Measurements from ENCODE around the gene EYS. TPM values are rescaled to one million over a fixed set of nuclear protein-coding genes. Genes with fewer than 3 reads are reported as not detected.
A peak's percentile ranks its signal among the peaks of the same experiment; 100 is the strongest.
"Not testable (repeated sequence)": the region's sequence is repeated elsewhere in the genome, so short reads cannot be mapped to it uniquely, and the experiment has no call there.

EYS gene
- total RNA-seq, 1 experiment from 2014 or later: 0.87 TPM

DNA sequence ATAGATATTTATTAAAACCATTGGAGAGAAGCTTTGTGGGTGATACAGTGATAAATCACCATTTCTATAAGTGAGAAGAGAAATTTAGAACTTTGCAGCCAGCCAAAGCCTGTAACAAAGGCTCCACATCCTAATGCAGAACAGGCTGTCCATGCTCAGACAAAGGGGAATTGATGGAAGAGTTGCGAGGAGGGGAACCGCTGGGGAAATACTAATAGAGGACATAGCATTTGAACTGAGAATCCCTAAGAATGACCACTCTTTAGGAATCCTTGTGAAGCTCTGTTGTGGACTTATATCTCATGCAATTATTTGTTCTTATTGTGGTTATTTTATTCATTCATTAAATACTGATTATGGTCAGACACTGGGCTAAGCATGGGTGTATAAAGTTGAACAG is 1903.7 kb downstream of the EYS start:
- DNase-seq (ENCODE audit: low read depth): no peak

DNA sequence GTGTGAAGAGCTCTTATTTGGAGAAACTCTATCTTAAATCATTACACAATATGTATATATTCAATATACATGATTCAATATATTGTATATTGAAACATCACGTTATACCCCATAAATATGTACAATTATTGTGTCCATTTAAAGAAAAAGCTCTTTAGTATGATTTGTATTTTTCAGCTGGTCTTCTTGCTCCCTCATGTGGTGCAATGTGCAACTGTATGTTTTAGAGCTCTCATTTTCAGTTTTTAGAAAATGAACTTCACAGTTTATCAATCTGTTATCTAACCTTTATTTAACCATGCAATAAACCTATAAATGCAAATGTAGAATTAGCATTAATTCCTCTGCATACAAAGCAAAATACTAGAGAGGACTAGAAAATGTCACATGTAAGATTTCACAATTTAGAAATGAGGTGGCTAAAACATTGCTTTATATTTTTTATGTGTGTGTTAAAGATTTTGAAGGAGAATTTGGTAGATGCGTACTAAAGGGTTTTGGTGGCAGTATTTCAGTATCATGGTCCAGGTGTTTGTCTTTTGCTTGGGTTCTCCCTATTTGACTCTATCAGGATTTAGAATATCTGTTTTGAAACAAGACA is 1904.3 kb downstream of the EYS start:
- DNase-seq (ENCODE audit: low read depth): peak; percentile 20

DNA sequence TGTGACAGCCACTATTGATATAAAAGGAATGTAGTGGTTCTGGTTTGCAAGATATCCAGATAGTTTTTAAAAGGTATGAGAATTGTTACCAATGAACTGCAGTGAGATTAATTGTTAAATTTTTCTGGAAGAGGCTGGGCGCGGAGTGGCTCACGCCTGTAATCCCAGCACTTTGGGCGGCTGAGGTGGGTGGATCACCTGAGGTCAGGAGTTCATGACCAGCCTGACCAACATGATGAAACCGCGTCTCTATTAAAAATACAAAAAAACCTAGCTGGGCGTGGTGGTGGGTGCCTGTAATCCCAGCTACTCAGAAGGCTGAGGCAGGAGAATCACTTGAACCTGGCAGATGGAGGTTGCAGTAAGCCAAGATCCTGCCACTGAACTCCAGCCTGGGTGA is 1906.6 kb downstream of the EYS start:
- not testable (repeated sequence) for DNase-seq (ENCODE audit: low read depth)

DNA sequence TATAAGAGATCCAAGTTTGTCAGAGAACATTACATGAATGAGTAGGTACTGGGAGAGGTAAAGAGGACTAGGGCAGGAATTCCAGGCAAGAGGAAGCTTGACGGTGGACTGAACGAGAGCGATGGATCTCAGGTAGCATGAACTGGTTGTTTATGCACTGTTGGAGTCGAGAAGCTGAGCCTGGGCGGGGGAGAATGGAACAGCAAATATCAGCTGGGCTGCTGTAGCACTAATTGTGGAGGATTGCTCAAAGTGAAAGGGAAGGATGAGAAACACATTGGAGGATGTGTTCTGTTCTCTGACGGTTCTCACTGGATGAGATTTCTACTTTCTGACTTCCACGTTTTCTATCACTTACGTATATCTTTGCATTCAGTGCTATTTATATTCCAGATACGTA is 1907.2 kb downstream of the EYS start:
- no peak for DNase-seq (ENCODE audit: low read depth)

DNA sequence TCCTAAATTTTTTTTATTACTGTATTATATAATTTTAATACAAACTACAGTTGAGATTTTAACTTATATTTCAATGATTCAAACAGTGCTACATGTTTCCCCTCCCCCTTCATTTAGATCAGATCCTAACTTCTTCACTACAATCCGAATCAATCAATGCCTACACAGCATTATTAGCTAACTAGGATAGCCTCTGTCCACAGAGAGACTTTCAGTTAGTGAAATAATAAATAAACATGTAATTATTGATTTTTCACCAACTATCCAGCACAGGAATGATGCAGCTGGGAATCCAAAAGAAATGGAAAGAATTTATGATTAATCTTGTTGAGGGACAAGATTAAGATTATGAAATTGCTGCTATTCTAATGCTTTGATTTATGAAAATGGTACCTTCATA is 1907.7 kb downstream of the EYS start:
- DNase-seq (ENCODE audit: low read depth): no peak

DNA sequence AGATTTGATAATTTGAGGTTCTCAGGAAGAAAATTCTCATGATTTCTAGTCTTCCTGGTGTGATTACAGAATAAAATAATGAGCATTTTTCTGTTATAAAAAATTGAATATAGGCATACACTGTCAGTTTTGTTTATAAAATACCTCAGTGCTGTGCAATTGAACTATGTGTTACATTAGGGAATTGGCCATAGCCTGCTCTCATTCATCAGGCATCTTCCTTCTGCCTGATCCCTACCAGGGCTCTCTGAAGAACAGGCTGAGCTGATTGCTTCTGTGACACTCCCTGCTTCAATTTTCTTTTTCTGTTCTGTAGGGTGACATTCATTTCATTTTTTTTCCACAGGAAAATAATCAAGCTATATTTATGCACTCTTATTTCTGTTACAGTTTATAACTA is 1908.6 kb downstream of the EYS start:
- DNase-seq (ENCODE audit: low read depth): no peak

DNA sequence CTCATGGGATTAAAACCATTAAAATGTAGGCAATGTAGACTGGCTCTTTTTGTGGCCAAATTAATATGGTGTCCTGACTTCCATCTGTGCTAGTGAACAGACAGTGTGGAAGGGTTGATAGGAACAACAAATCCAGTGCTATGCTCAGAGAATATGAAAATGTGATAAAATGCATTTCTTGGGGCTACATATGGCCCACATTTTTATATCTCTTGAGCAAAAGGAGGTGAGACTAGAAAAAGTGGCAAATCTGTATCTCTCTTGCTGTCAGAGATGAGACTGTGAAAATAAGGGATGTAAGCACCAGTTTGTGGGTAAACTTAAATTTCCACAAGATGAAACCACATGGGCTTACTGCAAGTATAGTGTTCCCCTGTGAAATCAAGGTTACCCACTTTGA is 1909.3 kb downstream of the EYS start:
- no peak for DNase-seq (ENCODE audit: low read depth)

DNA sequence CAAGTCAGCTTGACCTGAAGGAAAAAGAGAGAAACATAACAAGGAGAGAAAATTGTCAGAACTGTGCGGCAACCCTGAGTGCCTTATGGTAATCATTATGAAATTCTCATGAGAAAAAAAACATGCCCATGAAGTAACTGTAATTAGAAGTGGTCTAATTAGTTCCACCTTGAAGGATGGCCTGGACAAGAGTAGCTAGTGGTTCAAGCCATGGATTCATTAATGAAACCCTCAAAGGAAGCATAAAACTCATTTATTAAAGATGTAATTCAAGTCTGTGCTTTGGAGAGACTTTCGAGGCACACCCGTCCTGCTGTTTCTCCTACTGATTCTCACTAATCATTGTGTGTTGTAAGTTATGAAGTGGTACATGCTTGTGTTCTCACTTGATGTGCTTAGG is 1911.2 kb downstream of the EYS start:
- DNase-seq (ENCODE audit: low read depth): no peak

DNA sequence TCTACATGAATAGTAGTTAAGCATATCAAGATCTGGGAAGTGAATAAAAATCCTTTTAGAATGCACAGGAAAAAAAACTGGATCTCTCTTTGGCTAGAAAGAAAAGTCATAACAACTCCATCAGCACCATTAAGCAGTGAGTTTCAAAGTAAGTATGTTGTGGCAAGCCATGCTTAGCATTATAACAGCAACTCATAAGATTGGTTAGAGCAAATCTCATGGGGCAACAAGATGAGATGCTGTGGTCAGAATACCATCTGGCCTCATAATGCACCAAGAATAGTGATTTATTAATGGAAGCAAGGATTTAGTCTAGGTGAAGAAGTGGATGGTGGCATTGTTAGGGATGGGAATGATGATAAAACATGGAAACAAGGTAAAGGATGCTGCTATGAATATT is 1912.0 kb downstream of the EYS start:
- no peak for DNase-seq (ENCODE audit: low read depth)

DNA sequence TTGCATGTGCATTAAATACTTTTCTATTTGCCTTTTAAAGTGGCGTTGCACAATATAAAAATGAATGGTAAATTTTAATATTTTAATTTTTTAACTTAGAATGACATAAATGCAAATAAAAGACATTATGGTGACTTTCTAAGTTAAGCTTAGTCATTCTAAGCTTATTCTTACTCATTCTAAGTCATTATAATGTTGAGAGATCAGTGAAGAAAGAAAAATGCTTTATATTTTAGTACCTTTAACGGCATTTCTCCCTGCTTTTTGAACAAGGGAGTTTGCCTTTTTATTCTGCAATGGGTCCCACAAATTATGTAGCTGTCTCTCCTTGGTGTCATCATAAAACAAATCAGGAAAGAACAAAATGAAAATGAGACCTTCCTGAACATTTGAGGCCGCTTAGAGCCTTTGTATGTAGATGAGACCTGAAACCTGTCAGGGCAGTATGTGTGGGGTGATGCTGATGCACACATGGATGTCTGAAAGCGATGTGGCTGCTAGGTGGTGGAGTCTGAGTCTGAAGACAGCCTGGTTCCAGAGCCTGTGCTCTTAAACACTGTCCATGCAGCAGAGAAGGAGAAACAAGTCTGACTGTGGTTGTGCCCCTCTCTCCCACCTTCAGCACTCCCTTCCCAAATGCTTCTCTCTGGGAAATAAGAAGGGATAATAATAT is 1913.4 kb downstream of the EYS start:
- no peak for DNase-seq (ENCODE audit: low read depth)

DNA sequence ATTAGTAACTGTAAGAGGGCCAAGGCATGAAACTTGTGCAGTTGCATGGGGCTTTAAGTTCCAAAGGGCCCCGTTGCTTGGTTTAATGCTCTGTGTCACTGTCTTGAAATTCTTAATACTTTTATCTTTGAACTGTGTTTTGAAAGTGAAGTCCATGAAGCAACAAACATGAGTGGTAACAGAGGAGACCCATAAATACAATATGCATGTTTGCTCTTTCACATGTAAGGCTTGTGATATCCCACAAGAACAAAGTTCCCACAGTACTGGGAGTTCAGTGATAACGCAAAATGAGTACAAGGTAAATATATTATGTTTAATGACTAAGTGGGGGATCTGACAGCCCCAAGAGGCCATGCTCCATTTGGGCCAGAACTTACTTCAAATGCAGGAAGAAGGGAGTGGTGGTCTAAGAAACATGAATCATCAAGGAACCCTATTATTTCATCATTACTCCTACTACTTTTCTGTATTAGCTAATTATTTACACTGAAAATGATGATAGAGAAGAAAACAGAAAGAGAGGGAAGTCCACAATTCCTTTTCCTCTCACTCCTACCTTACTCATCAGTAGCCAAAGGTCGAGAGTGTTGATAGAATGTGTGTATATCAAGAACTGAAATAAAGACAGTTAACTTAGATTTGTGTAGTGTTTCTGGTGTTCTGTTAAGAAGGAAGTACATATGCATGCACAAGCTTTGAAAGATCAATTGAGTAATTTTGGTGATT is 1914.1 kb downstream of the EYS start:
- no peak for DNase-seq (ENCODE audit: low read depth)

DNA sequence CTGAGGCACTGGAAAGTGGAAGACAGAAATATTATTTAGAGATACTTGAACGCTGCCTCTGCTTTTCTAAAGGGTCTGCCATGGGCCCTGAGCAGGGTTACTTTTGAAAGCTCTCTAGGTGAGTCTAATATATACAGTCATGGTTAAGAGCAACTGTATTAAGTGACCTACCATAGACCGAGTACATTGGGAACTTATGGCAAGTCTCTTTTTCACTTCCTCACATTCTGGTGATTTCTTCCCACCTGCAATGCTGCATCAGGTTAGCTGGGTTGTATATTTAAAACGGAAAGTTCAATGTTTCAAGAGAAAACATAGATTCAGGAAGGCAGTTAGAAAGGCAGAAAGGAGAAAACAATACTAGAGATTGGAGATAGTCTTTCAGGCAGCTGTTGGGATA is 1916.7 kb downstream of the EYS start:
- no peak for DNase-seq (ENCODE audit: low read depth)

DNA sequence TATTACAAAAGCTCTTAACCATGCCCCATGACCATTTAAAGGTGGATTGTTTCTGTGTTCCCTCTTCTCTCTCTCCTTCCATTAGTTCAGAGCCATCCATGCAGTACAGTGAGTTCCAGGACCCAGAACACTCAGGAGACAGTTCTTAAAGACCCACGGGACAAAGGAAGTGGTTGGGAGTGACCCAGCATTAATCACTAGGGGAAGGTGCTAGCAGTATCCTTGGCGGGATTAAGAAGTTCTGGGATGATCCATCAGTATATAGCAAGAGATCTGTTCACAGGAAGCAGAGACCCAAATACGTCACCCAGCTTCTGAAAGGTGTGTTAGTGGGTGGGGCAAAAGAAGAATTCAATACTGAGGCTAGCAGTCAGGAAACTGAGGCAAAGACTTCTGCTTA is 1917.3 kb downstream of the EYS start:
- peak; percentile 36 for DNase-seq (ENCODE audit: low read depth)

DNA sequence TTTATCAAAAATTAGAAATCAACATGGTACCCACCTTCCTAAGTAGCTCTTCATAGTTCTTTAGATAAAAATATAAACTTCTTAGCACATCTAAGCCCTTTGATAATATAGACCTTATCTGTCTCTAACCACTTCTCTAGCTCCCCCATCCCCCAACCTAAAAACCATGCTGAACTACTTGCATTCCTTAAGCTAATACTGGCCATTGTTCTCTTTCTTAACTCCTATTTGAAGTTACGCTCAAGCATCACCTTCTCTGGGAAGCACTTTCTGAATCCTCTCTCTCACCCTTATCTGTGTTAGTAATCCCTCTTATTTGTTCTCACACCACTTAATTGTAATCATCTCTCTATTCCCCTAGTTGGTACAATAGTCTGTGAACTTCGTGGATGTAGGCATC is 1918.5 kb downstream of the EYS start:
- DNase-seq (ENCODE audit: low read depth): no peak

DNA sequence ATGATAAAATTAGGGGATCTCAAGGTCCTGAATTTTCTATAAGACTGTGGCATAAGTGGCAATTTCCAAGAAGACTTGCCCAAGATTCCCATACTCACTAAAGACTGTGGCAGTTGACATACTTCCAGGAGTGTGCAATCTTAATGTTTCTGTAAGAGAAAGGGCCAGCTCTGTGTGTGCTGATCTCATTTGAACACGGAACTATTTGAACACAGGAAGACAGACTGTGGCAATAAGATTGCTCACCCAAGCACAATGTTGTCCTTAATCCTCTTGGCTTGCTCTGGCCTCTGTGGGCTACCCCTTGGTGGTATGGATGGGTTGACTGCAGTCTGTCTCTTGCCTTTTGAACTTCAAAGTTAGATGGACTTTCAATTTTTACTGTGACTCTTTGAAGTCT is 1920.0 kb downstream of the EYS start:
- peak; percentile 55 for DNase-seq (ENCODE audit: low read depth)

DNA sequence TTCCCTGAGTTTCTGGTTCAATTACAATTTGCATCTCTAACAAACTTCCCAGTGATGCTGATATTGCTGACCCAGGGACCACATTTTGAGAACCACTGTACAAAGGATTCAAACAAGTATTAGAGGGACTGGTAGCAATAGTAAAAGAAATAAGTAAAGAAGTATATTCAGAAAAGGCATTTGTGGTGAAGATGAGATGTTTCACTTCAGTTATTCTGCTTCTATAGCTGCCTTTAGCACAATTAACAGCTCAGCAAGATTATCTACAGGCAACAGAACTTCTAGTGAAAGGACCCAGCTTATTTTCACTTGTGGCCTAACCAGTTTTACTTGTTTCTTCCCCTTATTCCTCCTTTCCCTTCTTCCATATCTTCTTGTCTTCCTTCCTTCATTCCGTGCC is 1922.0 kb downstream of the EYS start:
- no peak for DNase-seq (ENCODE audit: low read depth)

DNA sequence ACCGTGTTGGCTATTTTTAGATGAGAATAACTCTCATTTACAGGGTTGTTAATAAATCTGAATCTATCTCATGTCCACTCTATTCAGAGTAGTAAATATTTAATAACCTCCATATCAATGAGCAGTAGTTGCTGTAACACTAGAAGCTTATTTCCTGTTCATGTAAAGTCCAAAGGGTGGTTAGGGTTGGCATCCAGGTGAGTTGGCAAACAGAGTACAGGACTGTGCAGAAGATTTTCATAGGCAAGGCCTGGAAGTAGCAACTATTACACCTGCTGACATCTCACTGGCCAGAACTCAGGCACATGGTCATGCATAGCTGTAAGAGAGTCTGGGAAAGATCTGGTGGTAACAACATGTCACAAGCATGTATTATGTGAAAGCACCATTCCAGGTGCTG is 1923.9 kb downstream of the EYS start:
- DNase-seq (ENCODE audit: low read depth): no peak

DNA sequence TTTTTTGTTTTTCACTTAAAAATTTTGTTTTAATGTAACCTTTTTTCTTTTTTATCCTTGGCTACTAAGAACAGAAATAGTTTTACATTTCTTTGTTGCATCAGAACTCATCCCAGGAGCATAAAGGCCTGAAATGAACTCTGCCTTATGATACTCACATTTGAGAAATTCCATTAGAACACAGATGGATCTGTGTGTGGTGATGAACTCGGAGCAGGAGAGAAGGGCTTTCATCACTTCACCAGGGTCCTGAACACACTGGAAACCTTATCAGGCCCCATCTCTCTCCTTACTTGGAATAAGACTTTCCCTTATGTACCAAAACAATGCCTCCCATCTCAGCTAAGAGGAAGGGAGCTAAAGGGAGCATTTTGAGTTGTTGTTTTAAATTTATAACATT is 1932.1 kb downstream of the EYS start:
- no peak for DNase-seq (ENCODE audit: low read depth)

DNA sequence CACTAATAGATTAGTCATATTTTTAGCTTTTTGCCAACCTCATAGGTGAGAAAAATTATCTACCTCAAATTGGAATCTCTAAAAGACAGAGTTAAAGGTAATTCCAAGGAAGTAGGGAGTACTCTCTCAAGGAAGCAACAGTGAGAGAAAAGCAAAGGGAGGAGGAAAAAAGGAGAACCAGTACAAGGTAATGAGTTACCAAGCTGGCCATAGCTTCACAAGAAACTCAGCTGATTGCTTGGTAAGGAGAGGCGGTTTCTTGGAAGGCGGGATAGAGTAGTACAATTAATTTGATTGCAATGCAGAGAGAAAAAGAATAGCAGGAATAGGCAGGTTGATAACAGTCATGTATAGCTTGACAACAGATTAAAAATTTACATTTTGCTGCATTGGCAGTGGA is 1933.8 kb downstream of the EYS start:
- DNase-seq (ENCODE audit: low read depth): no peak

DNA sequence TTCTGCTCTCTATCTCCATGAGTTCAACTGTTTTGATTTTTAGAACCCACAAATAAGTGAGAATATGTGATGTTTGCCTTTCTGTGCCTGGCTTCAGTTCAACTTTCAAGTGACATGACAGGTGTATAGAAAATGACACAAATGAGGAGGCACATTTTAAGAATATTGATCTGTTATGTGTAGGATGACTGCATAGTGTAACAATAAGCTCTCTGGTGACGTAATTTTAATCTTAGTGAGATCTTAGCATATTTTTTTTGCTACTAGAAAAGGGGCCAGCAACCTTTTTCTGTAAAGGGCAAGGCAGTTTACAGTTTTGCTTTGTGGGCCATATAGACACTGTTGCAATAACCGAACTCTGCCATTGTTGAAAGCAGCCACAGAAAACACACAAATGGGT is 1941.2 kb downstream of the EYS start:
- DNase-seq (ENCODE audit: low read depth): no peak

DNA sequence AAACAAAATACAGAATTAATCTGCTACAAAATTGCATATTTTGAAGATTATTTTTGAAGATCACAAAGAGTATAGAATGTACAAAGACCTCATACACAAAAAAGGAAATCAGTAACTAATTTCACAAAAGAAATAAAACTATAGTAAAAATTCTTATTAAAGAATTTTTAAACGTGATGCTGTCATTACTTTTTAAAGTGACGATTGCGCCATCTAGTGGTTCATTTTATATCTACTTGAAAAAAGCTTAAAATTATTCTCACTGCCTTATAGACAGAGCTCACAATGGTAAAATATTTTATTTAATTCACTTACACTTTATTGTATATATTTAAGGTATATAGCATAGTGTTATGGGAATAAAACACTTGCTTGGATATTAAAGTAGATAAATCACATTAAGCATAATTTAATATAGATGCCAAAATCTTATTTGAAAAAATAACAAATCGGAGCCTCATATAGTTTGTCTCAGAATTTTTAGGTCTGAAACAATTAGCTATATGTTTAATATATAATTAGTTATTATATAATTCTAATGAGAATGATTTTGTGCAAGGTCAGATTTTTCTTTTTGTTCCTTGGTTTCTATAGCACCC is 1942.6 kb downstream of the EYS start:
- peak; percentile 39 for DNase-seq (ENCODE audit: low read depth)

DNA sequence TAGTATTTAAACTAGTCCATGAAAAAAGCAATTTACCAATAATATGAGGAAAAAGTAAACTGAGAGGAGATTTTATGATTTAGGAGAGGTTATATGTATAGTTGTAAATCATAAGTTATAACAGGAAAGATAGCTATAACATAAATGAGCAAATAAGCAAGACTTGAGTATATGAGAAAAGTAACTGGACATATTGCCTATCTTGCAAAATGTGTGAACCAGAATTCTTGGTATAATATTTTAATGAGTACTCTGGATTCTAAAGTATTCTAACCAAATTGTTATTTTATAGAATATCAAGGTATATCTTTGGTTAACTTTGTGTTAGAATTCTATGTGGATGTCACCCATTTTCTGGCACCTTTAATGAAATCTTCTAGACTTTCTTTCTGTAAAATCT is 1946.8 kb downstream of the EYS start:
- DNase-seq (ENCODE audit: low read depth): no peak

Measured in HT1080 (cell line).